GM19035 (cell line): ENCODE measurements around the gene VCAM1.
"Not testable (repeated sequence)": the region's sequence is repeated elsewhere in the genome, so short reads cannot be mapped to it uniquely, and the experiment has no call there.

Source experiments
- ATAC-seq: cut with Tn5 transposase; IDR thresholded peaks from one replicate; pipeline ENCODE4 v1.9.1; 2021; ENCODE audit not compliant: unreplicated experiment

Gene VCAM1

GRCh38 chr1:100719490-100719889, at the start of gene VCAM1:
Gene VCAM1 (plus strand): TSS chr1:100719742. CDS start chr1:100719861, 119 bp downstream.
- peak; percentile 66 for ATAC-seq

GRCh38 chr1:100670083-100670482, 49.5 kb upstream of the VCAM1 start:
- ATAC-seq, result no peak

GRCh38 chr1:100671601-100672000, 47.9 kb upstream of the VCAM1 start:
- ATAC-seq, result no peak

- ATAC-seq, result no peak
These were observed 35.8 kb upstream of the VCAM1 start for GRCh38 chr1:100683448-100684349.

- no peak for ATAC-seq
These were observed 19.8 kb upstream of the VCAM1 start for GRCh38 chr1:100699744-100700143.

GRCh38 chr1:100700586-100700985, 19.0 kb upstream of the VCAM1 start:
- ATAC-seq, result no peak

- ATAC-seq, result no peak
These were observed 16.5 kb upstream of the VCAM1 start for GRCh38 chr1:100703052-100703451.

- ATAC-seq, result no peak
These were observed 15.8 kb upstream of the VCAM1 start for GRCh38 chr1:100703716-100704115.

GRCh38 chr1:100704473-100704872, 15.1 kb upstream of the VCAM1 start:
- ATAC-seq, result no peak

- no peak for ATAC-seq
These were observed 13.2 kb upstream of the VCAM1 start for GRCh38 chr1:100706296-100706695.

- ATAC-seq, result no peak
These were observed 12.7 kb upstream of the VCAM1 start for GRCh38 chr1:100706856-100707255.

GRCh38 chr1:100708476-100709062, 11.0 kb upstream of the VCAM1 start:
- ATAC-seq, result no peak

- no peak for ATAC-seq
These were observed 8.4 kb upstream of the VCAM1 start for GRCh38 chr1:100710906-100711682.

GRCh38 chr1:100713027-100713426, 6.5 kb upstream of the VCAM1 start:
- ATAC-seq, result not testable (repeated sequence)

GRCh38 chr1:100713626-100714025, 5.9 kb upstream of the VCAM1 start:
- no peak for ATAC-seq

GRCh38 chr1:100714599-100714998, 4.9 kb upstream of the VCAM1 start:
- ATAC-seq, result no peak

- no peak for ATAC-seq
These were observed 2.3 kb upstream of the VCAM1 start for GRCh38 chr1:100717218-100717617.

GRCh38 chr1:100718581-100718980, 961 bp upstream of the VCAM1 start:
- ATAC-seq, result no peak

GRCh38 chr1:100720101-100720500, 559 bp downstream of the VCAM1 start:
- ATAC-seq, result peak; percentile 14

GRCh38 chr1:100720751-100721150, 1.2 kb downstream of the VCAM1 start:
- no peak for ATAC-seq

GRCh38 chr1:100721526-100722207, 2.1 kb downstream of the VCAM1 start:
- ATAC-seq, result no peak
